OCI-LY3 (cell line): ENCODE results near the gene ZBTB42.

Experiments used
- H2AFZ ChIP-seq: fragments of 200-600, 300-600 bp; shearing (Covaris generic); 2 replicates; pipeline ENCODE4 v1.6.0; 2014; ENCODE audit warnings: antibody characterized with exemption, low read depth, low read length
- H3K27ac ChIP-seq: fragments of 200-600, 300-600 bp; sonication (generic); 2 replicates; pipeline ENCODE4 v1.5.1; 2014; ENCODE audit warnings: mild to moderate bottlenecking, low read length, moderate library complexity, mixed read lengths
- H3K27me3 ChIP-seq: fragments of 200-600, 300-600 bp; sonication (generic); 2 replicates; pipeline ENCODE4 v1.6.1; 2014; ENCODE audit warnings: low read depth, low read length, mixed read lengths
- H3K36me3 ChIP-seq: fragments of 200-600, 300-600 bp; sonication (generic); replicated peaks from 2 replicates; pipeline ENCODE3; 2014; ENCODE audit warnings: low read depth, low read length, mixed read lengths
- H3K4me1 ChIP-seq: fragments of 300-600, 200-600 bp; sonication (generic); 2 replicates; pipeline ENCODE4 v1.6.1; 2014; ENCODE audit warnings: low read length, mixed read lengths
- H3K4me2 ChIP-seq: fragments of 200-600, 300-600 bp; sonication (generic); 2 replicates; pipeline ENCODE4 v1.6.1; 2014; ENCODE audit warnings: low read length, mixed read lengths
- H3K4me3 ChIP-seq: fragments of 300-600, 200-600 bp; sonication (generic); 2 replicates; pipeline ENCODE4 v1.5.1; 2014; ENCODE audit warnings: antibody characterized with exemption, mild to moderate bottlenecking, low read length, moderate library complexity
- H3K79me2 ChIP-seq: fragments of 300-600, 200-600 bp; shearing (Covaris generic); 2 replicates; pipeline ENCODE4 v1.6.1; 2014; ENCODE audit warnings: mild to moderate bottlenecking, low read length, mixed read lengths
- H3K9ac ChIP-seq: fragments of 300-600, 200-600 bp; shearing (Covaris generic); 2 replicates; pipeline ENCODE4 v1.6.0; 2014; ENCODE audit warnings: mild to moderate bottlenecking, low read length, moderate library complexity
- H3K9me3 ChIP-seq: fragments of 200-600, 300-600 bp; shearing (Covaris generic); 2 replicates; pipeline ENCODE4 v1.6.1; 2014; ENCODE audit warnings: low read length, mixed read lengths; ENCODE audit not compliant: insufficient read depth
- H4K20me1 ChIP-seq: fragments of 200-600, 300-600 bp; sonication (generic); 2 replicates; pipeline ENCODE4 v1.6.1; 2016; ENCODE audit warnings: low read length, mixed read lengths; ENCODE audit not compliant: insufficient read depth
- EZH2phosphoT487 ChIP-seq: fragments of 200-600 bp; shearing (Covaris generic); IDR thresholded peaks from 2 replicates; pipeline ENCODE4 v1.6.1; 2018; ENCODE audit warnings: antibody characterized with exemption, mixed run types, low read depth
- TF ChIP-seq, protein P1 (sequence below): fragments of 200-600, 300-600 bp; sonication (generic); IDR thresholded peaks from 2 replicates; pipeline ENCODE4 v1.5.1; 2014; ENCODE audit warnings: antibody characterized with exemption, low read length, low read depth

ZBTB42 gene

GRCh38 chr14:104772707-104773504, 28.0 kb upstream of the ZBTB42 start:
- Histone ChIP-seq H3K4me2 (no peak overlapping the region), H3K27me3 (no peaks in the 10 kb centered on the region), H3K36me3 (peaks cover 40% of the 10 kb centered on the region), H3K79me2 (no peaks in the 10 kb centered on the region), H2AFZ (no peak overlapping the region), H3K4me1 (0 out of 2 replicates have a peak, but pooled peaks cover 2% of the 10 kb centered on the region), H3K27ac (no peak overlapping the region), H4K20me1 (no peaks in the 10 kb centered on the region; the same call in 1 of the 2 replicates), H3K9me3 (no peaks in the 10 kb centered on the region), H3K9ac (no peak overlapping the region), H3K4me3 (no peak overlapping the region)
- TF ChIP-seq, protein P1, sequence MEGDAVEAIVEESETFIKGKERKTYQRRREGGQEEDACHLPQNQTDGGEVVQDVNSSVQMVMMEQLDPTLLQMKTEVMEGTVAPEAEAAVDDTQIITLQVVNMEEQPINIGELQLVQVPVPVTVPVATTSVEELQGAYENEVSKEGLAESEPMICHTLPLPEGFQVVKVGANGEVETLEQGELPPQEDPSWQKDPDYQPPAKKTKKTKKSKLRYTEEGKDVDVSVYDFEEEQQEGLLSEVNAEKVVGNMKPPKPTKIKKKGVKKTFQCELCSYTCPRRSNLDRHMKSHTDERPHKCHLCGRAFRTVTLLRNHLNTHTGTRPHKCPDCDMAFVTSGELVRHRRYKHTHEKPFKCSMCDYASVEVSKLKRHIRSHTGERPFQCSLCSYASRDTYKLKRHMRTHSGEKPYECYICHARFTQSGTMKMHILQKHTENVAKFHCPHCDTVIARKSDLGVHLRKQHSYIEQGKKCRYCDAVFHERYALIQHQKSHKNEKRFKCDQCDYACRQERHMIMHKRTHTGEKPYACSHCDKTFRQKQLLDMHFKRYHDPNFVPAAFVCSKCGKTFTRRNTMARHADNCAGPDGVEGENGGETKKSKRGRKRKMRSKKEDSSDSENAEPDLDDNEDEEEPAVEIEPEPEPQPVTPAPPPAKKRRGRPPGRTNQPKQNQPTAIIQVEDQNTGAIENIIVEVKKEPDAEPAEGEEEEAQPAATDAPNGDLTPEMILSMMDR: no peak
- TF ChIP-seq EZH2phosphoT487: no peak

DNA sequence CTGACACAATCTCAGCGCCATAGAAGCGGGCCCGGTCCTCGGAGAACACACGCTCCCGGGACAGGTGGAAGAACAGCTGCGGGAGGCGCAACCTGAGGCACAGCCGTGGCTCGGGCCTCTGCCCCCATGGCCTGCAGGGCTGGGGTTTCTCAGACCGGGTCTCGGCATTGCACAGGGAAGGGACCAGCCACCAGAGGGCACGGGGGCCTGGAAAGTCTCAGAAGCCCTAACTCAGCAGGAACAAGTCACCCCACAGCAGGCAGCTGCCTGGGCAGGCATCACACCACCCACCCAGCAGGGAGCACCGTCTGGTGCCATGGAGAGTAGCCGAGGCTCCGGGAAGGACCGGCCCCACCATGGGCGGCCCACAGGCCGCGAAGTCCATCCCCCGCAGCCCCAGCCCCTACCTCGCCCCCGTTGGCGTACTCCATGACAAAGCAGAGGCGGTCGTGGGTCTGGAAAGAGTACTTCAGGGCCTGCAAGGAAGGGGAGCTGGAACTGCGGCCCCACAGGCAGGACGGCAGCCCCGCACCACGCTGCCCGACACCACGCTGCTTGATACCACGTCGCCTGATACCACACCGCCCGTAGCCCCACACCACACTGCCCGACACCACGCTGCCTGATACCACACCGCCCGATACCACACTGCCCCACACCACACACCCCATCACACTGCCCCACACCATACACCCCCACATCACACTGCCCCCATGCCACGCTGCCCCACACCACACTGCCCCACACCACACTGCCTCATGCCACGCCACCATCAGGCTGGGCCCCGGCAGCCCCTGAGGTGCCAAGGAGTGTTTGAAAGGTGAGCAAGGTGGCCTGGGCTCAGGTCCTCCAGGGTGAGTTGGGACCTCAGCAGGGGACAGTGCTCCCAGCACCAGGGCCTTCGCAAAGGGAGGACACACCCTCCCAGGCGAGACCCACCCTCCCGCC, 27.1 kb upstream of the ZBTB42 start:
- Histone ChIP-seq H3K4me2 (no peak overlapping the region), H3K36me3 (peaks cover 40% of the 10 kb centered on the region), H3K27ac (no peak overlapping the region), H3K9ac (no peak overlapping the region), H2AFZ (no peak overlapping the region), H3K4me1 (0 out of 2 replicates have a peak, but pooled peaks cover under 1% of the 10 kb centered on the region), H3K9me3 (no peaks in the 10 kb centered on the region), H3K79me2 (no peaks in the 10 kb centered on the region), H3K4me3 (no peak overlapping the region), H3K27me3 (no peaks in the 10 kb centered on the region), H4K20me1 (no peaks in the 10 kb centered on the region; the same call in 1 of the 2 replicates)
- TF ChIP-seq, protein P1: no peak
- no peak for TF ChIP-seq EZH2phosphoT487

DNA sequence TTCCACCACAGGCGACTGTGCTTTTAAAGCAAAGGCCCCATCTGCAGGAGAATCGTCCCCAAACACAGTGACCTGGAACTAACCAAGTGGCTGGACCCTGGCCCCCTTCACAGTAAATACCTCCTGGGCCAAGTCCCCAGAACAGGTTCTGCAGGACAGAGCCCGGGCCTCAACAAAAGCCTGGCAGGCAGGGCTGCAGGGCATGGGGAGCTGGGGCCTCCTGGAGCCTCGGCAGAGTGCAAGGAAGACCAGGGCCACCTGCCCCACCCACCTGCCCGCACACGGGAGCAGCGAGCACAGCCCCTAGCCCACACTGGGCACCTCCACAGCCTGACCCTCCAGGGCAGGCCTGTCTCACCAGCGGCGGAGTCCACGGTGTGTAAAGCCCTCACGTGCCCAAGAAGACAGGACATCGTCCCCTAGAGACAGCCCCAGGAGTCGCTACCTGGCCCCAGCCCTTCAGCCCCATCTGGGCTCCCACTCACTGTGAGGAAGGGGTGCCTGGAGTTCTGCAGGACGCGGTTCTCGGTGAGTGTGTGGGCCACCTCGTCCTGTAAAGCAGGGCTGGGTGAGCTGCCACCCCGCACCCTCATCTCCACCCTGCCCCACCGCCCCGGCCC, 26.3 kb upstream of the ZBTB42 start:
- Histone ChIP-seq H3K36me3 (peaks cover 40% of the 10 kb centered on the region), H4K20me1 (no peaks in the 10 kb centered on the region; the same call in 1 of the 2 replicates), H3K4me2 (no peak overlapping the region), H3K4me1 (no peaks in the 10 kb centered on the region), H3K27me3 (no peaks in the 10 kb centered on the region), H3K27ac (no peak overlapping the region), H3K79me2 (no peaks in the 10 kb centered on the region), H2AFZ (no peak overlapping the region), H3K9me3 (no peaks in the 10 kb centered on the region), H3K4me3 (no peak overlapping the region), H3K9ac (no peak overlapping the region)
- no peak for TF ChIP-seq EZH2phosphoT487
- TF ChIP-seq, protein P1: no peak
